B cell (primary cell): ENCODE measurements around the gene KRTAP13-3. TPM values are rescaled to one million over a fixed set of nuclear protein-coding genes. Genes with fewer than 3 reads are reported as not detected.

Experiments
- ATAC-seq: fragments of 200-7000 bp; cut with Tn5 transposase; one replicate; pipeline ENCODE4 v1.10.0; 2021; ENCODE audit warnings: low read depth, mild to moderate bottlenecking, moderate number of reproducible peaks, moderate library complexity
- CTCF ChIA-PET: fragments of 350-600 bp; sonication (Branson Sonifier 250); formaldehyde crosslinking; loops from one replicate; lab custom pipeline; 2021; ENCODE audit warnings: antibody characterized with exemption, inconsistent platforms; lab: Charles Lee
- POLR2A ChIA-PET: fragments of 350-600 bp; sonication (Branson Sonifier 250); formaldehyde crosslinking; loops from one replicate; lab custom pipeline; 2021; ENCODE audit warnings: antibody characterized with exemption; lab: Charles Lee
- DNase-seq: peaks from one replicate; pipeline ENCODE4 v3.0.0; 2013
- H2AFZ ChIP-seq: 2 replicates; pipeline ENCODE4 v1.6.1; 2012; ENCODE audit warnings: mild to moderate bottlenecking, low read depth, low read length; ENCODE audit not compliant: insufficient read depth, poor library complexity, severe bottlenecking
- H3K27ac ChIP-seq, 2 donors: 1 replicate in 1 of 2; 2 replicates in 1 of 2; pipeline ENCODE4 v1.5.1; 2012 to 2013; ENCODE audit warnings: low read length in 2 of 2, mild to moderate bottlenecking in 2 of 2, moderate library complexity in 1 of 2
- H3K27me3 ChIP-seq, 4 experiments: fragments of 200-600 bp in 1 of 4; sonication (generic) in 1 of 4; replicated peaks in 1 of 4; 1 replicate in 2 of 4; 2 replicates in 2 of 4; pipeline versions ENCODE4 v1.6.1 to v1.7.0; 2013 to 2016; ENCODE audit warnings: low read length in 3 of 4, mild to moderate bottlenecking in 2 of 4, mixed read lengths in 1 of 4, moderate library complexity in 1 of 4; ENCODE audit not compliant: insufficient read depth in 4 of 4, control insufficient read depth in 3 of 4; ENCODE audit errors: control extremely low read depth in 1 of 4
- H3K36me3 ChIP-seq, 2 experiments: replicated peaks in 1 of 2; 1 replicate in 1 of 2; 2 replicates in 1 of 2; pipeline versions ENCODE4 v1.6.1 to v1.7.1; 2013; ENCODE audit warnings: low read length in 1 of 2; ENCODE audit not compliant: insufficient read depth in 2 of 2, control insufficient read depth in 1 of 2; ENCODE audit errors: control extremely low read depth in 1 of 2, extremely low read depth in 1 of 2
- H3K4me1 ChIP-seq, 2 donors: fragments of 200-600 bp in 1 of 2; sonication (generic) in 1 of 2; 1 replicate in 1 of 2; 2 replicates in 1 of 2; pipeline versions ENCODE4 v1.5.1 to v1.6.1; 2013 to 2017; ENCODE audit warnings: low read length in 2 of 2; ENCODE audit not compliant: control insufficient read depth in 2 of 2, insufficient read depth in 2 of 2
- H3K4me2 ChIP-seq: replicated peaks from 2 replicates; pipeline ENCODE3; 2012; ENCODE audit warnings: mild to moderate bottlenecking, low read depth, low read length; ENCODE audit not compliant: poor library complexity, severe bottlenecking
- H3K4me3 ChIP-seq, 5 experiments: fragments of 200-600 bp in 1 of 5; sonication (generic) in 1 of 5; 1 replicate in 3 of 5; 2 replicates in 2 of 5; pipeline versions ENCODE4 v1.5.1 to v1.7.0; 2011 to 2016; ENCODE audit warnings: low read length in 4 of 5, mild to moderate bottlenecking in 4 of 5, low read depth in 2 of 5, control low read depth in 1 of 5, moderate library complexity in 1 of 5; ENCODE audit not compliant: insufficient read depth in 1 of 5; ENCODE audit errors: control extremely low read depth in 1 of 5, extremely low read depth in 1 of 5
- H3K79me2 ChIP-seq: fragments of 200-600 bp; sonication (generic); one replicate; pipeline ENCODE4 v1.6.0; 2016; ENCODE audit warnings: low read length; ENCODE audit not compliant: control insufficient read depth, insufficient read depth
- H3K9ac ChIP-seq: fragments of 200-600 bp; sonication (generic); 2 replicates; pipeline ENCODE4 v1.6.1; 2017; ENCODE audit warnings: mild to moderate bottlenecking, low read length, moderate library complexity
- H3K9me3 ChIP-seq, 3 donors: one replicate each; pipeline versions ENCODE4 v1.6.1 to v1.7.1; 2013; ENCODE audit warnings: low read length in 2 of 3; ENCODE audit not compliant: control insufficient read depth in 2 of 3, insufficient read depth in 1 of 3; ENCODE audit errors: control extremely low read depth in 1 of 3
- H4K20me1 ChIP-seq: 2 replicates; pipeline ENCODE4 v1.6.0; 2012; ENCODE audit warnings: mild to moderate bottlenecking, low read length; ENCODE audit not compliant: insufficient read depth, control insufficient read depth, poor library complexity, severe bottlenecking
- H3K27ac Mint-ChIP-seq: one replicate; pipeline ENCODE4 v1.8.0; 2021; ENCODE audit warnings: mixed read lengths
- H3K27me3 Mint-ChIP-seq: one replicate; pipeline ENCODE4 v1.8.0; 2021; ENCODE audit warnings: mixed read lengths
- H3K4me1 Mint-ChIP-seq: one replicate; pipeline ENCODE4 v1.8.0; 2021; ENCODE audit warnings: mixed read lengths
- H3K4me3 Mint-ChIP-seq: one replicate; pipeline ENCODE4 v1.8.0; 2021; ENCODE audit warnings: mixed read lengths
- H3K9me3 Mint-ChIP-seq: one replicate; pipeline ENCODE4 v1.8.0; 2022; ENCODE audit warnings: mixed read lengths; ENCODE audit not compliant: insufficient read depth
- EZH2 ChIP-seq: IDR thresholded peaks from 2 replicates; pipeline ENCODE4 v1.6.1; 2012; ENCODE audit warnings: borderline replicate concordance, low read depth, mild to moderate bottlenecking, moderate library complexity, low read length; ENCODE audit not compliant: insufficient read depth, poor library complexity, severe bottlenecking
- WGBS: methylation state at CpG from one replicate; pipeline ENCODE4 v1.1.5; 2013; ENCODE audit warnings: missing lambda C conversion rate; ENCODE audit not compliant: insufficient coverage; 5-methylcytosine and 5-hydroxymethylcytosine counted together
- intact Hi-C: fragments of 100-400 bp; cut with micrococcal nuclease; formaldehyde crosslinking; loops from one replicate; pipeline ENCODE4 v1.10.0; 2022
- polyA minus RNA-seq: library from RNA; depleted of rRNA, polyadenylated mRNA; stranded (reverse); fragments of >200 nt; gene quantifications from 2 replicates; pipeline ENCODE4 v1.2.3, GENCODE V29; 2012
- polyA plus RNA-seq: library from polyadenylated mRNA; depleted of rRNA; stranded (reverse); fragments of >200 nt; gene quantifications from 2 replicates; pipeline ENCODE4 v1.2.3, GENCODE V29; 2012
- total RNA-seq, 2 donors: library from RNA; stranded (reverse); fragments of 120-200 nt in 1 of 2; gene quantifications; 1 replicate in 1 of 2; 2 replicates in 1 of 2; pipeline versions ENCODE4 v1.2.3 to v1.2.4, GENCODE V29; 2013 to 2022
- TF ChIP-seq, protein P1 (sequence below): fragments of 200-600 bp; IDR thresholded peaks from one replicate; pipeline ENCODE4 v1.8.0; 2022; ENCODE audit warnings: antibody characterized with exemption, mild to moderate bottlenecking

The KRTAP13-3 gene
- total RNA-seq: not detected in 2 replicates
- not detected for total RNA-seq (2013)
- not detected in 2 replicates for polyA plus RNA-seq
- not detected in 2 replicates for polyA minus RNA-seq

DNA sequence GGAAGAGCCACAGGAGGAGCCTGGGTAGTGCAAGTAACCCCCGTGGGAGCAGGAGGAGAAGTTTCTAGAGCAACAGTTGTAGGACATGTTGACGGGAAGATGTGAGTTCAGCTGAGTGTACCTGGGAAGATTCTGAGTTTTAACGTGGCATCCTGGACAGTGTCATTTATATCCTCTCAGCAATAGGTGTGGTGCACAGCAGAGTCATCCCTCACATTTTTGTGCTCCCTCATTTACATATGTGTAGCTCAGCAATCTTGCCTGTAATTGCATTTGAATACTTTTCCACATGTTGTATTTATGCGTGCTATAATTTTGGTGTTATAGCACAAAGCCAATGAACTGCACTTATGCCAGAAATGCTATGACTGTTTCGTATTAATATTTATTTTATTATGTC, at the start of gene KRTAP13-3:
Gene KRTAP13-3, minus strand, starts transcription at position 101 of the 400 bp plus-strand sequence. Its CDS starts 14 bp downstream, at position 87.
- Histone ChIP-seq H3K4me1 (no peaks in the 10 kb centered on the region), H3K27ac (no peak within 1 kb of the TSS), H4K20me1 (no peaks in the 10 kb centered on the region), H3K4me3 (no peak within 1 kb of the TSS), H3K9ac (no peak within 1 kb of the TSS), H3K79me2 (no peaks in the 10 kb centered on the region), H3K36me3 (no peaks in the 10 kb centered on the region), H3K9me3 (peaks cover 0 to 9% (median 0%) of the 10 kb centered on the region in 3 donors), H3K4me2 (no peak within 1 kb of the TSS), H2AFZ (no peak within 1 kb of the TSS), H3K27me3 (no peaks in the 10 kb centered on the region)
- ChIA-PET POLR2A (no interaction called here), CTCF (no interaction called here)
- Mint-ChIP-seq H3K27me3 (no peaks in the 10 kb centered on the region), H3K27ac (no peak within 1 kb of the TSS), H3K9me3 (no peaks in the 10 kb centered on the region), H3K4me1 (no peaks in the 10 kb centered on the region), H3K4me3 (no peak within 1 kb of the TSS)
- DNase-seq (no peak), ATAC-seq (no peak)
- TF ChIP-seq, protein P1, sequence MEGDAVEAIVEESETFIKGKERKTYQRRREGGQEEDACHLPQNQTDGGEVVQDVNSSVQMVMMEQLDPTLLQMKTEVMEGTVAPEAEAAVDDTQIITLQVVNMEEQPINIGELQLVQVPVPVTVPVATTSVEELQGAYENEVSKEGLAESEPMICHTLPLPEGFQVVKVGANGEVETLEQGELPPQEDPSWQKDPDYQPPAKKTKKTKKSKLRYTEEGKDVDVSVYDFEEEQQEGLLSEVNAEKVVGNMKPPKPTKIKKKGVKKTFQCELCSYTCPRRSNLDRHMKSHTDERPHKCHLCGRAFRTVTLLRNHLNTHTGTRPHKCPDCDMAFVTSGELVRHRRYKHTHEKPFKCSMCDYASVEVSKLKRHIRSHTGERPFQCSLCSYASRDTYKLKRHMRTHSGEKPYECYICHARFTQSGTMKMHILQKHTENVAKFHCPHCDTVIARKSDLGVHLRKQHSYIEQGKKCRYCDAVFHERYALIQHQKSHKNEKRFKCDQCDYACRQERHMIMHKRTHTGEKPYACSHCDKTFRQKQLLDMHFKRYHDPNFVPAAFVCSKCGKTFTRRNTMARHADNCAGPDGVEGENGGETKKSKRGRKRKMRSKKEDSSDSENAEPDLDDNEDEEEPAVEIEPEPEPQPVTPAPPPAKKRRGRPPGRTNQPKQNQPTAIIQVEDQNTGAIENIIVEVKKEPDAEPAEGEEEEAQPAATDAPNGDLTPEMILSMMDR: no peak
- TF ChIP-seq EZH2: no peak
- 88% methylated on average over 3 of the region's 5 CpGs for WGBS
- intact Hi-C loops: no loop called here

- Mint-ChIP-seq H3K27me3 (no peaks in the 10 kb centered on the region), H3K4me1 (no peaks in the 10 kb centered on the region), H3K27ac (no peak overlapping the region), H3K9me3 (peaks cover 3% of the 10 kb centered on the region), H3K4me3 (no peak overlapping the region)
- no peak overlapping the region for H3K4me2 ChIP-seq
- ChIA-PET POLR2A (no interaction called here), CTCF (no interaction called here)
- no peaks in the 10 kb centered on the region for H4K20me1 ChIP-seq
- no peak overlapping the region for H3K27ac ChIP-seq
- no CpG with 5 or more reads among the region's 6 CpGs for WGBS
- no peaks in the 10 kb centered on the region for H3K79me2 ChIP-seq
- ATAC-seq: no peak
- no peak overlapping the region for H3K9ac ChIP-seq
- H3K9me3 ChIP-seq: no peaks in the 10 kb centered on the region
- no peaks in the 10 kb centered on the region for H3K4me1 ChIP-seq
- no peak overlapping the region for H2AFZ ChIP-seq
- TF ChIP-seq, protein P1: no peak
- TF ChIP-seq EZH2: no peak
- DNase-seq: no peak
- no peaks in the 10 kb centered on the region for H3K27me3 ChIP-seq
- intact Hi-C loops: no loop called here
- H3K36me3 ChIP-seq: no peaks in the 10 kb centered on the region
- H3K4me3 ChIP-seq: no peak overlapping the region
These were observed 43.4 kb upstream of the KRTAP13-3 start for GRCh38 chr21:30468900-30469714.
